Adrenal gland (tissue), 19 donors: ENCODE data around the gene TSSK1B. TPM values are rescaled to one million over a fixed set of nuclear protein-coding genes. Genes with fewer than 3 reads are reported as not detected.

Experiments
- DNase-seq, 7 donors: peaks; one replicate each; pipeline ENCODE4 v3.0.0-alpha.2; 2019 to 2020
- H3K27ac ChIP-seq, 5 donors: fragments of 200-600 bp; sonication (generic) in 4 of 5; 1 replicate in 3 of 5; 2 replicates in 2 of 5; pipeline versions ENCODE4 v1.5.1 to v1.8.0; 2016 to 2020; ENCODE audit warnings: mild to moderate bottlenecking in 1 of 5
- H3K27me3 ChIP-seq: fragments of 200-600 bp; 2 replicates; pipeline ENCODE4 v1.8.0; 2021
- H3K36me3 ChIP-seq, 2 donors: fragments of 200-600 bp; replicated peaks in 1 of 2; 1 replicate in 1 of 2; 2 replicates in 1 of 2; pipeline versions ENCODE4 v1.5.1 to v1.8.0; 2018 to 2022
- H3K4me1 ChIP-seq, 2 donors: fragments of 200-600 bp; replicated peaks in 1 of 2; 1 replicate in 1 of 2; 2 replicates in 1 of 2; pipeline versions ENCODE4 v1.5.1 to v1.8.0; 2018 to 2021
- H3K4me3 ChIP-seq, 4 donors: fragments of 200-600 bp; sonication (generic) in 3 of 4; one replicate each; pipeline ENCODE4 v1.5.1; 2016 to 2018
- H3K9me3 ChIP-seq, 3 donors: fragments of 200-600 bp; sonication (generic) in 1 of 3; replicated peaks in 1 of 3; 1 replicate in 2 of 3; 2 replicates in 1 of 3; pipeline versions ENCODE4 v1.5.1 to v1.8.0; 2016 to 2021
- CTCF ChIP-seq, 6 experiments: fragments of 450-650 bp in 4 of 6; fragments of 200-600 bp in 2 of 6; sonication (generic) in 1 of 6; IDR thresholded peaks; 1 replicate in 5 of 6; 2 replicates in 1 of 6; pipeline versions ENCODE4 v1.5.1 to v1.8.0; 2016 to 2021; ENCODE audit warnings: antibody characterized with exemption in 6 of 6, mild to moderate bottlenecking in 2 of 6, moderate library complexity in 1 of 6
- POLR2A ChIP-seq, 2 donors: fragments of 450-650 bp; IDR thresholded peaks; one replicate each; pipeline ENCODE4 v1.6.1; 2017; ENCODE audit warnings: antibody characterized with exemption in 2 of 2, mild to moderate bottlenecking in 2 of 2, moderate library complexity in 1 of 2
- WGBS, 4 donors: extraction: QIAGEN DNeasy Blood & Tissue Kit in 2 of 4; methylation state at CpG; one replicate each; pipeline versions ENCODE4 v1.1.5 to v1.1.7; 2013 to 2017; 5-methylcytosine and 5-hydroxymethylcytosine counted together
- intact Hi-C, 2 donors: fragments of 100-400 bp; cut with DNase I; formaldehyde crosslinking; loops; one replicate each; pipeline versions ENCODE4 v1.14.1 to v1.15.0; 2022 to 2023
- long read RNA-seq, 10 donors: library from polyadenylated mRNA in 3 of 10; unstranded in 2 of 10; stranded (forward) in 1 of 10; transcript quantifications; one replicate each; pipeline ENCODE4 v2.0.0 and lab custom pipeline, GENCODE V29; 2021 to 2026
- polyA plus RNA-seq, 3 donors: library from polyadenylated mRNA; stranded (reverse); fragments of 200-250 nt in 2 of 3; fragments of 350-450 nt in 1 of 3; fragmentation: Illumina TruSeq in 1 of 3; extraction: RNeasy Lipid Tissue Mini Kit (QIAGEN cat#74804) in 1 of 3; gene quantifications; one replicate each; pipeline ENCODE4 v1.2.3, GENCODE V29; 2013 to 2014
- total RNA-seq, 9 donors: library from RNA; depleted of rRNA in 4 of 9; stranded (reverse); fragments of >200 nt in 4 of 9; fragments of 120-200 nt in 1 of 9; fragmentation: NEBNext Ultra II Directional in 1 of 9; extraction: Animal tissue kit (Norgen Biotek cat#: 25700) in 1 of 9; gene quantifications; one replicate each; pipeline versions ENCODE4 v1.1.0 to v1.2.4, GENCODE V29; 2013 to 2023
- donor health status: healthy with polysubstance abuse.
- donor health status: Bipolar disorder and iron deficiency.
- donor health status: DM: yes; HTN: yes; CAD: no.
- donor health status: DM: no; HTN: no; CAD: no.
- donor health status: DM: no; HTN: no; CAD: no.
- donor health status: DM: yes; HTN: yes; CAD: no.

The TSSK1B gene
- total RNA-seq (under 1 TPM in 1 of 9 donors, not detected in 8; 0.17 TPM), polyA plus RNA-seq (not detected)
- long read RNA-seq, donor 1, result 0 reads
- long read RNA-seq, donor 2, result 0 reads
- long read RNA-seq, donor 3, partial matches to known transcripts, result 0 of 1 reads
- long read RNA-seq, donor 3, other reads (novel, unspliced or antisense), result 0 of 1 reads
- long read RNA-seq, donor 4, result 0 reads
- long read RNA-seq, donor 5, result 0 reads
- long read RNA-seq, donor 6, result 0 reads
- long read RNA-seq, donor 7, result 0 reads
- long read RNA-seq, donor 8, partial matches to known transcripts, result 0 of 1 reads
- long read RNA-seq, donor 8, other reads (novel, unspliced or antisense), result 0 of 1 reads
- long read RNA-seq, donor 9, result 0 reads
- long read RNA-seq, donor 10, result 0 reads

GRCh38 chr5:113434889-113435288 lies at the start of gene TSSK1B:
Gene TSSK1B, minus strand, starts transcription at chr5:113434989. Its CDS starts 150 bp downstream, at chr5:113434839.
- intact Hi-C loops, result no loop called here
- 84 to 92% (median 89%) methylated on average over 2 to 3 of the region's 3 CpGs for WGBS, 4 donors
- Histone ChIP-seq H3K27me3 (no peaks in the 10 kb centered on the region), H3K4me1 (no peaks in the 10 kb centered on the region), H3K36me3 (no peaks in the 10 kb centered on the region), H3K4me3 (no peak within 1 kb of the TSS), H3K27ac (no peak within 1 kb of the TSS), H3K9me3 (no peaks in the 10 kb centered on the region)
- DNase-seq, result no peak
- TF ChIP-seq POLR2A (IDR thresholded peaks at IDR 0.05) (no peak), CTCF (IDR thresholded peaks at IDR 0.05) (no peak)

- WGBS, 4 donors, result 72 to 77% (median 74%) methylated on average over 5 of the region's 5 CpGs
- no peak for DNase-seq
- H3K27ac ChIP-seq, result no peak overlapping the region
- intact Hi-C loops, result no loop called here
- no peaks in the 10 kb centered on the region for H3K9me3 ChIP-seq
- no peaks in the 10 kb centered on the region for H3K27me3 ChIP-seq
- H3K4me3 ChIP-seq, result no peak overlapping the region
- H3K36me3 ChIP-seq, result no peaks in the 10 kb centered on the region
- H3K4me1 ChIP-seq, result no peaks in the 10 kb centered on the region
- TF ChIP-seq CTCF (IDR thresholded peaks at IDR 0.05) (no peak), POLR2A (IDR thresholded peaks at IDR 0.05) (no peak)
These were observed 45.5 kb upstream of the TSSK1B start for GRCh38 chr5:113480243-113480642.

GRCh38 chr5:113478691-113479090 lies 43.9 kb upstream of the TSSK1B start:
- WGBS, 4 donors, result 79 to 93% (median 82%) methylated on average over 3 of the region's 3 CpGs
- TF ChIP-seq POLR2A (IDR thresholded peaks at IDR 0.05) (no peak), CTCF (IDR thresholded peaks at IDR 0.05) (no peak)
- Histone ChIP-seq H3K4me3 (no peak overlapping the region), H3K9me3 (no peaks in the 10 kb centered on the region), H3K27ac (no peak overlapping the region), H3K4me1 (no peaks in the 10 kb centered on the region), H3K36me3 (no peaks in the 10 kb centered on the region), H3K27me3 (no peaks in the 10 kb centered on the region)
- intact Hi-C loops, result no loop called here
- no peak for DNase-seq

- H3K9me3 ChIP-seq, result no peaks in the 10 kb centered on the region
- 50 to 59% (median 56%) methylated on average over 5 of the region's 5 CpGs for WGBS, 4 donors
- no peak for DNase-seq
- no peaks in the 10 kb centered on the region for H3K4me1 ChIP-seq
- no peaks in the 10 kb centered on the region for H3K36me3 ChIP-seq
- no peaks in the 10 kb centered on the region for H3K27me3 ChIP-seq
- H3K4me3 ChIP-seq, result no peak overlapping the region
- intact Hi-C loops, result no loop called here
- H3K27ac ChIP-seq, result no peak overlapping the region
- TF ChIP-seq POLR2A (IDR thresholded peaks at IDR 0.05), result no peak
- no peak for TF ChIP-seq CTCF (IDR thresholded peaks at IDR 0.05)
These were observed 39.4 kb upstream of the TSSK1B start for GRCh38 chr5:113474100-113474728.
